ENCODE results near the gene CD300LD. TPM values are rescaled to one million over a fixed set of nuclear protein-coding genes. Genes with fewer than 3 reads are reported as not detected.

The CD300LD gene
- total RNA-seq, 1 experiment from 2014 or later, result not detected

GRCh38 chr17:74543406-74543805, 48.7 kb downstream of the CD300LD start:
- Histone ChIP-seq H4K20me1 (ENCODE audit: insufficient read depth, low read depth, low read length) (no peaks in the 10 kb centered on the region), H3K9me2 (replicated peaks; ENCODE audit: insufficient read depth, low read length) (no peaks in the 10 kb centered on the region), H3K27ac (ENCODE audit: low read length) (no peak overlapping the region), H3K9ac (ENCODE audit: low read length) (no peak overlapping the region), H3K4me2 (ENCODE audit: low read depth, low read length, poor library complexity, severe bottlenecking) (no peak overlapping the region), H3K9me3 (ENCODE audit: low read length) (no peaks in the 10 kb centered on the region), H3K4me3 (ENCODE audit: low read length) (no peak overlapping the region), H3K27me3 (ENCODE audit: low read length) (no peaks in the 10 kb centered on the region), H3K79me2 (ENCODE audit: low read length) (no peaks in the 10 kb centered on the region), H3K4me1 (ENCODE audit: low read length) (no peaks in the 10 kb centered on the region), H3K36me3 (ENCODE audit: insufficient read depth, low read length) (no peaks in the 10 kb centered on the region), H2AFZ (ENCODE audit: low read length) (no peak overlapping the region)
- DNase-seq, result no peak

- Histone ChIP-seq H3K4me1 (ENCODE audit: low read length) (no peaks in the 10 kb centered on the region), H3K9ac (ENCODE audit: low read length) (no peak overlapping the region), H3K79me2 (ENCODE audit: low read length) (no peaks in the 10 kb centered on the region), H4K20me1 (ENCODE audit: insufficient read depth, low read depth, low read length) (no peaks in the 10 kb centered on the region), H3K9me3 (ENCODE audit: low read length) (no peaks in the 10 kb centered on the region), H3K4me2 (ENCODE audit: low read depth, low read length, poor library complexity, severe bottlenecking) (no peak overlapping the region), H3K27me3 (ENCODE audit: low read length) (no peaks in the 10 kb centered on the region), H3K27ac (ENCODE audit: low read length) (no peak overlapping the region), H2AFZ (ENCODE audit: low read length) (no peak overlapping the region), H3K36me3 (ENCODE audit: insufficient read depth, low read length) (no peaks in the 10 kb centered on the region), H3K4me3 (ENCODE audit: low read length) (no peak overlapping the region), H3K9me2 (replicated peaks; ENCODE audit: insufficient read depth, low read length) (no peaks in the 10 kb centered on the region)
- no peak for DNase-seq
Measured at GRCh38 chr17:74542727-74543383, 49.2 kb downstream of the CD300LD start.

- H3K27me3 ChIP-seq (ENCODE audit: low read length), result no peaks in the 10 kb centered on the region
- no peaks in the 10 kb centered on the region for H3K4me1 ChIP-seq (ENCODE audit: low read length)
- DNase-seq, result no peak
- no peaks in the 10 kb centered on the region for H3K36me3 ChIP-seq (ENCODE audit: insufficient read depth, low read length)
- H3K27ac ChIP-seq (ENCODE audit: low read length), result no peak overlapping the region
- H4K20me1 ChIP-seq (ENCODE audit: insufficient read depth, low read depth, low read length), result no peaks in the 10 kb centered on the region
- H3K9me3 ChIP-seq (ENCODE audit: low read length), result no peaks in the 10 kb centered on the region
- H3K9ac ChIP-seq (ENCODE audit: low read length), result no peak overlapping the region
- H3K9me2 ChIP-seq (replicated peaks; ENCODE audit: insufficient read depth, low read length), result no peaks in the 10 kb centered on the region
- no peaks in the 10 kb centered on the region for H3K79me2 ChIP-seq (ENCODE audit: low read length)
- H2AFZ ChIP-seq (ENCODE audit: low read length), result no peak overlapping the region
- H3K4me2 ChIP-seq (ENCODE audit: low read depth, low read length, poor library complexity, severe bottlenecking), result no peak overlapping the region
- H3K4me3 ChIP-seq (ENCODE audit: low read length), result no peak overlapping the region
Measured at GRCh38 chr17:74542166-74542565, 49.9 kb downstream of the CD300LD start.

GRCh38 chr17:74541176-74542111, 50.6 kb downstream of the CD300LD start:
- Histone ChIP-seq H3K4me2 (ENCODE audit: low read depth, low read length, poor library complexity, severe bottlenecking) (no peak overlapping the region), H3K27ac (ENCODE audit: low read length) (no peak overlapping the region), H3K4me3 (ENCODE audit: low read length) (no peak overlapping the region), H3K9me3 (ENCODE audit: low read length) (no peaks in the 10 kb centered on the region), H3K4me1 (ENCODE audit: low read length) (no peaks in the 10 kb centered on the region), H3K9ac (ENCODE audit: low read length) (no peak overlapping the region), H3K79me2 (ENCODE audit: low read length) (no peaks in the 10 kb centered on the region), H3K36me3 (ENCODE audit: insufficient read depth, low read length) (no peaks in the 10 kb centered on the region), H4K20me1 (ENCODE audit: insufficient read depth, low read depth, low read length) (no peaks in the 10 kb centered on the region), H2AFZ (ENCODE audit: low read length) (no peak overlapping the region), H3K9me2 (replicated peaks; ENCODE audit: insufficient read depth, low read length) (no peaks in the 10 kb centered on the region), H3K27me3 (ENCODE audit: low read length) (no peaks in the 10 kb centered on the region)
- no peak for DNase-seq

GRCh38 chr17:74539281-74539820, 52.7 kb downstream of the CD300LD start:
- no peaks in the 10 kb centered on the region for H3K27me3 ChIP-seq (ENCODE audit: low read length)
- H3K4me3 ChIP-seq (ENCODE audit: low read length), result no peak overlapping the region
- no peak overlapping the region for H3K27ac ChIP-seq (ENCODE audit: low read length)
- H3K9me3 ChIP-seq (ENCODE audit: low read length), result no peaks in the 10 kb centered on the region
- no peaks in the 10 kb centered on the region for H3K79me2 ChIP-seq (ENCODE audit: low read length)
- no peak for DNase-seq
- H4K20me1 ChIP-seq (ENCODE audit: insufficient read depth, low read depth, low read length), result no peaks in the 10 kb centered on the region
- no peak overlapping the region for H3K4me2 ChIP-seq (ENCODE audit: low read depth, low read length, poor library complexity, severe bottlenecking)
- no peak overlapping the region for H2AFZ ChIP-seq (ENCODE audit: low read length)
- H3K9me2 ChIP-seq (replicated peaks; ENCODE audit: insufficient read depth, low read length), result no peaks in the 10 kb centered on the region
- H3K4me1 ChIP-seq (ENCODE audit: low read length), result no peaks in the 10 kb centered on the region
- H3K9ac ChIP-seq (ENCODE audit: low read length), result no peak overlapping the region
- no peaks in the 10 kb centered on the region for H3K36me3 ChIP-seq (ENCODE audit: insufficient read depth, low read length)

GRCh38 chr17:74536890-74537289, 55.2 kb downstream of the CD300LD start:
- H3K9me3 ChIP-seq (ENCODE audit: low read length), result no peaks in the 10 kb centered on the region
- peaks cover under 1% of the 10 kb centered on the region; the same call in 1 of the 2 replicates for H3K4me1 ChIP-seq (ENCODE audit: low read length)
- H3K27me3 ChIP-seq (ENCODE audit: low read length), result no peaks in the 10 kb centered on the region
- no peak for DNase-seq
- no peaks in the 10 kb centered on the region for H3K36me3 ChIP-seq (ENCODE audit: insufficient read depth, low read length)
- no peak overlapping the region for H3K4me3 ChIP-seq (ENCODE audit: low read length)
- no peaks in the 10 kb centered on the region for H3K79me2 ChIP-seq (ENCODE audit: low read length)
- no peak overlapping the region for H3K4me2 ChIP-seq (ENCODE audit: low read depth, low read length, poor library complexity, severe bottlenecking)
- H3K27ac ChIP-seq (ENCODE audit: low read length), result no peak overlapping the region
- H3K9me2 ChIP-seq (replicated peaks; ENCODE audit: insufficient read depth, low read length), result no peaks in the 10 kb centered on the region
- H3K9ac ChIP-seq (ENCODE audit: low read length), result no peak overlapping the region
- H4K20me1 ChIP-seq (ENCODE audit: insufficient read depth, low read depth, low read length), result no peaks in the 10 kb centered on the region
- H2AFZ ChIP-seq (ENCODE audit: low read length), result no peak overlapping the region

- Histone ChIP-seq H3K27ac (ENCODE audit: low read length) (no peak overlapping the region), H3K27me3 (ENCODE audit: low read length) (no peaks in the 10 kb centered on the region), H3K9ac (ENCODE audit: low read length) (no peak overlapping the region), H3K4me2 (ENCODE audit: low read depth, low read length, poor library complexity, severe bottlenecking) (no peak overlapping the region), H2AFZ (ENCODE audit: low read length) (no peak overlapping the region), H3K9me2 (replicated peaks; ENCODE audit: insufficient read depth, low read length) (no peaks in the 10 kb centered on the region), H4K20me1 (ENCODE audit: insufficient read depth, low read depth, low read length) (no peaks in the 10 kb centered on the region), H3K9me3 (ENCODE audit: low read length) (no peaks in the 10 kb centered on the region), H3K36me3 (ENCODE audit: insufficient read depth, low read length) (no peaks in the 10 kb centered on the region), H3K4me1 (ENCODE audit: low read length) (peaks cover 5% of the 10 kb centered on the region; the same call in 1 of the 2 replicates), H3K4me3 (ENCODE audit: low read length) (no peak overlapping the region), H3K79me2 (ENCODE audit: low read length) (no peaks in the 10 kb centered on the region)
- peak; percentile 53 for DNase-seq
Measured at GRCh38 chr17:74532115-74532514, 60.0 kb downstream of the CD300LD start.

GRCh38 chr17:74531231-74531761, 60.8 kb downstream of the CD300LD start, which contains the start of gene CD300LB:
TSS of gene CD300LB (minus strand) at chr17:74531475. CDS start at chr17:74531350, 125 bp downstream.
- H3K9me2 ChIP-seq (replicated peaks; ENCODE audit: insufficient read depth, low read length), result no peaks in the 10 kb centered on the region
- no peaks in the 10 kb centered on the region for H3K36me3 ChIP-seq (ENCODE audit: insufficient read depth, low read length)
- no peak within 1 kb of the TSS for H3K9ac ChIP-seq (ENCODE audit: low read length)
- H3K4me2 ChIP-seq (ENCODE audit: low read depth, low read length, poor library complexity, severe bottlenecking), result no peak within 1 kb of the TSS
- no peaks in the 10 kb centered on the region for H4K20me1 ChIP-seq (ENCODE audit: insufficient read depth, low read depth, low read length)
- H3K4me3 ChIP-seq (ENCODE audit: low read length), result no peak within 1 kb of the TSS
- no peaks in the 10 kb centered on the region for H3K79me2 ChIP-seq (ENCODE audit: low read length)
- peaks cover 5% of the 10 kb centered on the region; the same call in 1 of the 2 replicates for H3K4me1 ChIP-seq (ENCODE audit: low read length)
- H3K27ac ChIP-seq (ENCODE audit: low read length), result no peak within 1 kb of the TSS
- H2AFZ ChIP-seq (ENCODE audit: low read length), result no peak within 1 kb of the TSS
- DNase-seq, result no peak
- H3K27me3 ChIP-seq (ENCODE audit: low read length), result no peaks in the 10 kb centered on the region
- no peaks in the 10 kb centered on the region for H3K9me3 ChIP-seq (ENCODE audit: low read length)

Data from Karpas-422 (cell line).